GM04503 (cell line): ENCODE measurements around the gene TRABD2A.

Experiments used
- DNase-seq: peaks from one replicate; pipeline ENCODE4 v3.0.0-alpha.2; 2012; ENCODE audit warnings: low read depth

Gene TRABD2A

GRCh38 chr2:84816426-84817026 is 64.4 kb downstream of the TRABD2A start:
- no peak for DNase-seq

DNA sequence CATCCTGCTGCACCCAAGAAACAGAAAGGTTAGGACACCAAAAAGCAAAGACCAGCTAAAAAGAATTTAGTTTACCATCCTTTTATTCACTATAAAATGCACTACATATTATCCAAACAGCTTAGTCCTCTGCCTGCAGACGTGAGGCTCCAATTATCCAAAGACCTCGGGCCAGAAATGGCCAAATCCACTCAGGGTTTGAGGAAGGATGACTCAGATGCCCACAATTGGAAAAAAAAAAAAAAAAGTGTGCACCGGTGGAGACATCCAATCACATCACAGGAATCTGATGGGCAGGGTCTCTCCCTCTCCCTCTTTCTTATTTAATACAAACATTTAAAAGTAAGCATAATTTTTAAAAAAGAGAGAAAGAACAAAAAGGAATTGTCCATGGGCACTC is 65.7 kb downstream of the TRABD2A start:
- DNase-seq: no peak

DNA sequence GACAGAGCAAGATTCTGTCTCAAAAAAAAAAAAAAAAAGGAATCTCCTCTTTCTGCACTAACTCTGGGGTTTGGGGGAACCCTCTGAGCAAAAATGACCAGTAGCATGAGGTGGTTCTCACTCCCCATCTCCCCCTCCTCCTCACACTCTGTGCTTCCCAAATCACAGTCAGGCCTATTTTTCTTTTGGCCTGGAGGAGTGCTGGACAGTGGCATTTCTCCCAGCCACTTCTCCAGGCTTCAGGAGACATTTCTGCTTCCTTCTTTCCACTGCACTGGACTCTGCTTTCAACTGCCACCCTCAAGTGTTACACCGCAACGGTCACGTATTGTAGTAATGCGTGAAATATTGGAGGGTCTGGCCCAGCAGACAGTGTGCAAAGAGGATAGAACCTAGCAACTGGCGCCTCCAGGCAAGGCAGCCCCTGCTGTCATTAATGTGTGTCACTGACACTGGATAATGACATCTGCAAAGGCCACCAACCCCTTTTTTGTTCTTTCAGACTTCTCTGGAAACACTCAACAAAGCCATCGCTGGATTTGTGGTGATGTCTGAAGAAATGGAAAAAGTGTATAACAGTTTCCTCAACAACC is 68.9 kb downstream of the TRABD2A start:
- DNase-seq: no peak

DNA sequence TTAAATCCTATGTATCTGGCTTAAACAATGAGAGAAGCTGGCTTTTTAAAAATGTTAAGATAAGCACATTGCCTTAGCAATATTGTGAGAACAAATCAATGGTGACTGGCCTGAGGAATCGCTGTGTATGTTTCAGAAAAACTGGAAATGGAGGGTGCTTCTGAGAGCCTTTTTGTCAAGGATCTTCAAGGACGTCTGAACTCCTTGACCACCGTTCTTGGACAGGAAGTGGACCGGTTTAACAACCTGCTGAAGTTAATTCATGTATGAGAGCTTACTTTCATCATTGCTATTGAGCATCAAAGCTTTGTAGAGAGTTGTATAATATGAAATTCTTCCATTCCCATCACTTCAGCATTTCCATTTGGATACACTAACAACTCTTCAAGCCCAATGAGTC is 72.6 kb downstream of the TRABD2A start:
- no peak for DNase-seq

DNA sequence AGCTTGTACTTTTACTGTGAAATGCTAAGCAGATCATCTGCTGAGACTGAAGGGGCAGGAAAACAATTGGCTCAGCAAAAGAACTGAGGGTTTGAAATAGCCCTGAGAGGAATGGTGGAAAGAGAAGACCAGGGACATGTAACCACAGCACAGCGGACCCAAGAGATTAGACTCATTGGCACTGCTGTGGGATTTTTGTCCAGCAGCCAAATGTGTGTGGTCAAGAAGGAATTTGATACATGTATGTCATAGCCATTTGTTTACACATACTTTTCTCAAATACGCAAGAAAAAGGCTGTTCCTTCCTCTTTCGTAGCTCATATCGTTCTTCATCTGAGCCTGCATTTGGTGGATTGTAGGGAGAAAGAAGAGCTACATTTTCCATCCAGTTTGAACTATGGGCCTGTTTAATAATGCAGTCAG is 73.8 kb downstream of the TRABD2A start:
- peak; percentile 96 for DNase-seq

DNA sequence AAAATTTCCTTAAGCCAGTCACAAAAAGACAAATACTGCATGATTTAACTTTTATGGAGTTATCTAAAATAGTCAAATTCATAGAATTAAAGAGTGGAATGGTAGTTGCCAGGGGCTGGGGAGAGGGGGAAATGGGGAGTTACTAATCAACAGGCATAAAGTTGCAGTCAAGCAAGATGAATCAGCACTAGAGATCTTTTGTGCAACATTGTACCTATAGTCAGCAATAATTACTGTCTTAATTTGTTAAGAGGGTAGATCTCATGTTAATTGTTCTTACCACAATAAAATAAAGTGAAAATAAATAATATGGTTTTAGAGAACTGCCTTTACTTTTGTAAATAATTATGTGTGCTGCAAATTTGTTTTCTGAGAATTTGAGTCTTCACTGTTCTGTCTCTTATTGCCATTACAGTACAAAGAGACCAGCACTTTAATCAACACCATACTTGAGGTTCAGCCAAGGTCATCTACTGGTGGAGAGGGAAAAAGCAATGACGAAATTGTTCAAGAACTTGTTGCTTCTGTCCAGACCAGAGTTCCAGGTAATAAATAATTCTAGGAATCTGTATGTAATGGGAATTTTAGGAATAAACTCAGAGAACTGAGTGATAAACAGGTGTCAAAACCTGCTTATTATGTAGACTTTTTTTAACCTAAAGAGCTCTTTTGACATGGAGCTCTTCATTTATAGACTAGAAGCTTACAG is 75.5 kb downstream of the TRABD2A start:
- no peak for DNase-seq

DNA sequence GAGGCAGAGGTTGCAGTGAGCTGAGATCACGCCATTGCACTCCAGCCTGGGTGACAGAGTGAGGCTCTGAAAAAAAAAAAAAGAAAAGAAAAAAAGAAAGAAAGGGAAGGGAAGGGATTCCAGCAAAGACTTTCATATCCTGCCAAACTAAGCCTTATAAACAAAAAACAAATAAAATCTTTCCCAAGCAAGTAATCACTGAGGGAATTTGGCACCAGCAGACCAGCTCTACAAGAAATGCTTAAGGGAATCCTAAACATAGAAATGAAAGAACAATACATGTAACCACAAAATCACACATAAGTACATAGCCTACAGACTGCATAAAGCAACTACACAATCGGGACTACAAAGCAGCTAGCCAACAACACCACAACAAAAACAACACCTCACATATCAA is 79.1 kb downstream of the TRABD2A start:
- no peak for DNase-seq

- DNase-seq: no peak
These were observed 80.6 kb downstream of the TRABD2A start for GRCh38 chr2:84800194-84800805.

DNA sequence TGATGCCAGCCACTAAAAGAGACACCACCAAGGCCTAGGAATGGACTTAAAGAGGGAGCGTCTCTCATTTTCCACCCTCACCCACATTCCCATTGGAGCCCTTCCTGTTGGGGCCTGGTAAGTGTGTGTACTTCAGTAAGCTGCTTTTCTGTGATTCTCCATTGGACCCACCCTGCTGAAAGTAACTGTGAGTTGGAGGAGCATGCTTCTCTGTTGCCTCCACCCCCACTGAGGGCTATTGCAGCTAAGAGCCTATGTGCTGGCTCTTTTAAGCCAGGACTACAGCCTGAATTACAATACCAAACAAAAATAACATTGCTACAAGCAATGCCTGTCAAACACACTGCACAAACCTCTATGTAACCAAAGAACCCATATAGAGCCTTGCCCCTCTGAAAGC is 81.1 kb downstream of the TRABD2A start:
- no peak for DNase-seq

GRCh38 chr2:84797271-84797670 is 83.6 kb downstream of the TRABD2A start:
- no peak for DNase-seq

DNA sequence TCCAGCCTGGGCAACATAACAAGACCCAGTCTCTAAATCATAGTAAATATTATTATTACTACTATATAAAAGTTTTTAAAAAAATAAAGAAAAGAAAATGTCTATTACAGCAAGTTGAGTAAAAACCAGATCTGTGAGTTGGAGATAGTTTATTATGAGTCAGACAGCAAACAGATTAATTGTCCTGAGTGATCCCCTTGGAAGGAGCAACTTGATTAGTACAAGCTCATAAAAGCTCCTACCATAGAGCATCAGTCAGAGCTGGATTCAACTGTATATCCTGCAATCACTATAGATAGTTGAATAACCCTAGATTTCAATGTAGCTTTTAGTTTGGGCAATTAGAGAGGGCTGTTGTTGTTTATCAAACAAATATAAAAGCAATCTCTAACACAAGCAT is 84.1 kb downstream of the TRABD2A start:
- DNase-seq: no peak

- no peak for DNase-seq
These were observed 87.2 kb downstream of the TRABD2A start for GRCh38 chr2:84793641-84794040.

GRCh38 chr2:84792856-84793522 is 87.9 kb downstream of the TRABD2A start:
- no peak for DNase-seq

DNA sequence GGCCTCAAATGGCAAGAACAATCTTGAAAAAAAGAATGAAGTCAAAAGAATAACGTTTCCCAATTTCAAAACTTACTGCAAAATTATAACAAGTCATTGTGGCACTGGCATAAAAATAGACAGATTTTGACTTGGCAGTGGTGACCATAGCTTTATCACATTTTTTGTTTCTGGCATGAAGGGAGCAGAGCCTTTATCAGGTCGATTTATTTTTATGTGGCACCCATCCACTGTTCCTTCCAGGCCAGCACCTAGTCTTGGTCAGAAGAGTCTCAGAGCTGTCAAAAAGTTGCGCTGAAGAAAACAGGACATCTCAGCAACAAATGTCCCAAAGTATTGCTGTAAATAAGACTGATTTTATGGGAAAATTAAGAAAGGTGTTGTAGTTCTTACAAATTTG is 92.4 kb downstream of the TRABD2A start:
- DNase-seq: no peak

DNA sequence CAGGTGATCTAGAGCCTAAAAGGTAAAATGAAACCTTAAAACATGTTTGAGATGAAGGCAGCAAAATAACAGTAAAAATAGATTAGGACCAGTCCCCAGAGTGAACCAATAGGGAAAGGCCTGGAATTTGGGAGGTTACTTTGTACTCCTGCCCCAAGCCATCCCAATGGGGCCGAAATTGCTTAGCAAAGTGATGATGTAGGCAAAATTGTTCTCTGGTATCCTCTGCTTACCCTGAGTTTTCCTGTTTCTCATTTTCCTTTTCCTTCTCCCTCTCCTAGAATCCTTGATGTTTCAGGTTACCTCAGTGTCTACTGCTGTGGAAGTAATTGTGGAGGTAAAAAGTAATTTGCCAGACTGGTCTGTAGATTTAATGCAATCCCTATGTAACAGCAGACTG is 92.9 kb downstream of the TRABD2A start:
- no peak for DNase-seq

DNA sequence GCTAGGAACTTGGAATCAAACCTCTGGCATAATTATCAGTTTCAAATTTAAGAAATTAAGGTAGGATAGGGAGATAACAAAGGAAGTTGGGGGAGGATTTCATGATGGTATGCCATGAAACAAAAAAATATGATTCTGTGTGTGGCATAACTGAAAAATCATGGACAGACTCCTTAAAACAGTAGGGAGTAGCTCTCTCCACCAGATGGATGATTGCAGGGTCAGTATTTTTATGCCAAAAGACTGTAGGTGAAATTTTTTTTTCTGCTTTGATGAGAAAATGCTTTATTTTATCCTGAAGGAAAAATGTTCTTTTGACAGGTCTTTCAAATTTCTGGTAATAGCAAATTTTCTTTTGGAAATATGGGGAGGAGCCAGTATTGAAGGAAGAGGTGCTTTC is 94.3 kb downstream of the TRABD2A start:
- no peak for DNase-seq

DNA sequence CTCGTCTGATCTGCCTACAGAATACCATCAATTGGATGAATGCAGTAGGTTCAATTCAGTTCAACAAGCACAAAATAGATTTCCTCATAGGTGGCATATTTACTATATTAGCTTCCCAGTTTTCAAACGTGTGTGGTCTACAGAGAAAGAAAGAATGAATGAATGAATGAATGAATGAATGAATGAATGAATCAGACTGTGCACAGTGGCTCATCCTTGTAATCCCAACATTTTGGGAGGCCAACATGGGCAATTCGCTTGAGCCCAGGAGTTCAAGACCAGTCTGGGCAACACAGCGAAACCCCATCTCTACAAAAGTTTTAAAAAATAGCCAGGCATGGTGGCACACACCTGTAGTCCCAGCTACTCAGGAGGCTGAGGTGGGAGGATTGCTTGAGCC is 94.9 kb downstream of the TRABD2A start:
- no peak for DNase-seq

DNA sequence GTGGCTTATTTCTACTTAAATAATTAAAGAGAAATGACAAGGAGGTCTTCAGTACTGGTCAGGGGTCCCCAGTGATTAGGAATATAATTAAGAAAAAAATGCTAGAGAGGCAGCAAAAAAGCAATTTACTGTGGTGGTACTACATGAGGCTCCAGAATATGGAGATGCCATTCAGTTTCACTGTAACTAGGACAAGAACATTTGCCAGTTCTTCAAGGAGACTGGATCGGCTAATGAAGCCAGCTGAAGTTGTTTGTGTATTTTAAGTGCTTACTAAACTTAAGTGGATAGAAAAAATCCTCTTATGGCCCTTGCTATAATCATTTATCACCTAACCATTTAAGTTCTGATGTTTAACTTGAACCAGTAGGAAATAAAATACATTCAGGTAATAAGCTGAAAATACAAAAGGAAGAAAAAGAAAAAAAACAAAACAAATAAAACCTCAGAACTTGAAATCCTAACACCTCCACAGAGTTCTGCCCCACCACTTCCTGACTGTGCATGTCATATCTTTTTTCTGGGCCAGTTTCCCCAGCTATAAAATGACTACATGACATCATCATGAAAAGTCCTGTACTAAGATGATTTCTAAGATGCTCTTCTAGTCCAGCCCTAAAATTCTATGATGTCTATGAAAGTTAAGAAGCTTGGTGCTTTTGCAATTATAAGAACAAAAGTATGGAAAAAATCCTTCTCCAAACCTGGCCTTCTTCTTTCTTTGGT is 98.0 kb downstream of the TRABD2A start:
- no peak for DNase-seq

- DNase-seq: no peak
These were observed 98.8 kb downstream of the TRABD2A start for GRCh38 chr2:84781942-84782716.

DNA sequence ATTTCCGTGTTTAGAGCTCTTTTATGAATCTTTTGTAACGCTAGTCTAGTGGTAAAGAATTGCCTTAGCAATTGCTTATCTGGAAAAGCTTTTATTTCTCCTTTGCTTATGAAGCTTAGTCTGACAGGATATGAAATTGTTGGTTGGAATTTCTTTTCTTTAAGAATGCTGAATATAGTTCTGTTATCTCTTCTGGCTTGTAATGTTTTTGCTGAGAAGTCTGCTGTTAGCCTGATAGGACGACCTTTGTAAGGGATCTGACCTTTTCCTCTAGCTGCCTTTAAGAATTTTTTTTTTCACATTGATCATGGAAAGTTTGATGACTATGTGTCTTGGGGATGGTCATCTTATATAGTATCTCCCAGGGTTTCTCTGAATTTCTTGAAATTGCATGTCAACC is 101.1 kb downstream of the TRABD2A start:
- DNase-seq: no peak
